Embryonic facial prominence (tissue), 1 donor: Measurements from ENCODE around the gene MMP7.

ENCODE experiments used
- DNase-seq: peaks from one replicate; pipeline ENCODE4 v3.0.0-alpha.2; 2016; ENCODE audit errors: extremely low spot score

The MMP7 gene

GRCh38 chr11:102530558-102530957 is at the start of gene MMP7:
Gene MMP7, minus strand, starts transcription at chr11:102530747. Its CDS starts 47 bp downstream, at chr11:102530700.
- DNase-seq = no peak

- DNase-seq = no peak
These were observed 47.2 kb upstream of the MMP7 start for GRCh38 chr11:102577723-102578122.

- DNase-seq = no peak
These were observed 46.6 kb upstream of the MMP7 start for GRCh38 chr11:102577182-102577581.

- no peak for DNase-seq
These were observed 45.8 kb upstream of the MMP7 start for GRCh38 chr11:102576350-102576749.

- no peak for DNase-seq
These were observed 44.5 kb upstream of the MMP7 start for GRCh38 chr11:102575012-102575411.

GRCh38 chr11:102573851-102574250 is 43.3 kb upstream of the MMP7 start:
- no peak for DNase-seq

GRCh38 chr11:102572554-102573220 is 42.1 kb upstream of the MMP7 start:
- no peak for DNase-seq

- DNase-seq = no peak
These were observed 38.3 kb upstream of the MMP7 start for GRCh38 chr11:102568851-102569250.

- no peak for DNase-seq
These were observed 35.6 kb upstream of the MMP7 start for GRCh38 chr11:102566112-102566511.

- no peak for DNase-seq
These were observed 33.6 kb upstream of the MMP7 start for GRCh38 chr11:102564110-102564509.

- DNase-seq = no peak
These were observed 31.1 kb upstream of the MMP7 start for GRCh38 chr11:102561636-102562035.

- DNase-seq = peak; percentile 42
These were observed 30.0 kb upstream of the MMP7 start for GRCh38 chr11:102560555-102561011.

- no peak for DNase-seq
These were observed 29.3 kb upstream of the MMP7 start for GRCh38 chr11:102559839-102560238.

- DNase-seq = no peak
These were observed 24.5 kb upstream of the MMP7 start for GRCh38 chr11:102555091-102555490.

GRCh38 chr11:102553835-102554282 is 23.3 kb upstream of the MMP7 start:
- DNase-seq = no peak

GRCh38 chr11:102552447-102553194 is 22.1 kb upstream of the MMP7 start:
- no peak for DNase-seq

GRCh38 chr11:102552020-102552419 is 21.5 kb upstream of the MMP7 start:
- DNase-seq = no peak

- DNase-seq = no peak
These were observed 20.7 kb upstream of the MMP7 start for GRCh38 chr11:102551169-102551781.

GRCh38 chr11:102546923-102547471 is 16.4 kb upstream of the MMP7 start:
- DNase-seq = no peak

- no peak for DNase-seq
These were observed 15.9 kb upstream of the MMP7 start for GRCh38 chr11:102546427-102546826.

- no peak for DNase-seq
These were observed 15.2 kb upstream of the MMP7 start for GRCh38 chr11:102545701-102546100.

GRCh38 chr11:102544594-102544993 is 14.0 kb upstream of the MMP7 start:
- no peak for DNase-seq
